ENCODE data around the gene EGFL8.

The EGFL8 gene

DNA sequence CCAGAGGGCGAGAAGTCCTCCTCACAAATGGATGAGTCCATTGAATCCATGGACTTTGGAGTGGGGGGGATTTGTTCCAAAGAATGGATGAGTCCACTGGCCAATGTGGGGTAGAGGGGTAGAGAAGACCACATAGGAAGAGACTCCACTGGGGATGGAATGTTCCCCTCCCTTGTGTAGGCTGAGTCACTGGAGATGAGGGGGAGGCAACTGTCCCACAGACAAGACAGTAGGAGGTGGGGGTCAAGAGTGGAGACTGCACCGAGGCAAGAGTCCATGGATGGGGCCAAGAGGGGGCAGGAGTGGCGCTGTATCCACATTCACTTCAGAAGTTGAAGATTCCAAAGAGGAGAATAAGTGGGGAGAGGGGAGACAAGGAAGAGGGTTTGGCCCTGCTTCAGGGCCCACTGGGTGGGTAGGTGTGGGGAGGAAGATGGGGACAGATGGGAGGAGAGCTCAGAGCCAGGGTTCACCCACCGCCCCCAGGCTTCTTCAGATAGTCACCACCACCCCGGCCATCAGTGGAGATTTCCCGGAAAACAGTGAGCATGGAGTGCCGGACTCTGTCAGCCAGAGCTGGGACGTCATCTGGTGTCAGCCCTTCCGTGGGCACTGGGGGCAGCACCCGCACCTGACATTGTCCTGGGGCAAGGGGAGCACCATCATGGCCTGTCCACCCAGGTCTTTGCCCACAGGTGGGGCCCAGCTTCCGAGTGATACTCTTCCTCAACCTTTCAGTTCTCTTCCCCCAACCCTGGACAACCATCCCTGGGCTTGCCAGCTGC, 4.6 kb downstream of the EGFL8 start:
- DNase-seq: no peak

DNA sequence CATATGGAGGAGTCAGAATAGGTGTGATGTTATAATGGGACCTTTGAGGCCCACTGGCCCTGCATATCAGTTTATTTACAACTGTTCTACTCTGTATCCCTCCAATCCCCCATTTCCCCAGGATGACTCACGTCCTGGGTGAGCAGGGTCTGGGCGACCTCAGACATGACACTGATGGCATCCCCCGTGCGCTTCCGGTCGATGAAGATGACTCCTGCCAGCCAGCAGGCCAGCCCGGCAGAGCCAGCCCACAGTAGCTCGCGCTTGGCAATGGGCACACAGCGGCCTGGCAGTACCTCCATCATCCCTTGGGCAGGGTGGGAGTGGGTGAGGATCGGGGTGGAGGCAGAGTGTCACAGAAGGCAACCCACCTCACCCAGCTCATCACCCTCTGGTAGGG, 5.9 kb downstream of the EGFL8 start:
- DNase-seq: no peak

GRCh38 chr6:32171234-32171633, 6.8 kb downstream of the EGFL8 start:
- no peak for DNase-seq

- DNase-seq: no peak
Observed at GRCh38 chr6:32173051-32173727, 8.8 kb downstream of the EGFL8 start.

DNA sequence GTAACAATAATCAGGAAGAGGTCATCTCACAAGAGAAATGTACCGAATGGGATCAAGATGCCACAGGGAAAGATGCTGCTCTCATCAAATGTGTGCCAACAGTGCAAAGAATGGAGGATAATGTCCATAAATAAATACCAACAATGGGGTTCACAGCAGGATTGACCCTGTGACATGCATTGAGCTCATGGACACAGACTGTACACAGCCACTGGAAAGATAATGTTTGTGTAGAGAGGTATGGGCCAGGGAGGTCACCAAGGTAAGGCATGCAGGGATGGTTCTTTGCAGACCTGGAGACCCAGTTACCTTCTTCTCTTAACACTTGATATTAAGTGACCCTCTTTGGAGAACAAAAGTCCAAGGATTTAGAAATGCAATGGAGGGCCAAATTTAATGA, 10.0 kb downstream of the EGFL8 start:
- DNase-seq: no peak

- no peak for DNase-seq
Observed at GRCh38 chr6:32175322-32175710, 10.9 kb downstream of the EGFL8 start.

DNA sequence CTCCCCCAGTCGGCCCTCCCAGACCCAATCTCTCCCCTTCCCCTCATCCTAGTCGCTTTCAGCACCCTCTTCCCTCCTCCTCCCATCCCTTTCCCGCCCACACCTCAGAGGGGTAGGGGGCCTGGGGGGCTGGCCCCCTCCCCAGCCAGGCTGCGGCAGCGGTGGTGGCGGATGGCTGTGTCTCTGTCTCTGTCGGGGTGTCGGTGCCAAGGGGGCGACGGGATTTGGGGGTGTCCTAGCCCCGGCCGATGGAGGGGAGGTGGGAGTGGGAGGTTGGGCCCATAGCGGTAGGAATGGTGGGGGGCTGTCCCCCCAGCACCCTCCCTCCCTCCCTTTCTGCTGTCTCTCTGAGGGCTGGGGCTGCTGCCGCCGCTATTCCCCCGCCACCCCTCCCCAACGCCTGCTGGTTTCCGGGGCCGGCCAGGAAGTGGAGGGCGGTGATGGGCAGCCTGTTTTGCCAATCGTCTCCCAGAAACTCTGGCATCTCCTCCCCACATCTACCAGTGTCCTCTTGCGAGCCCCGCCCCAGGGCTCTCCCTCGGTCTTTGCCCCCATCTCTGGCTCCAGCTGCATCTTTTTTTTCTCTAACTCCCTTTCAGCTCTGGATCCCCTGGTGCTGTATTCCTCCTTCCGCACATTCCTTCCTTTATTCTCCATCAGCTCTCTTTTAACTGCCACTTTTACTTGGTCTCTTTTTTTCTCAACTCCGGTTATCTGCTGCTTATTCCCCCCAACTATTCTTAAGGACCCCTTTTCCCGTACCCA, 11.5 kb downstream of the EGFL8 start, which contains the start of gene AGPAT1:
Gene AGPAT1, minus strand, starts transcription at position 374 of the 765 bp plus-strand sequence. CDS start 4,588 bp downstream, outside the sequence.
- peak; percentile 90 for DNase-seq

GRCh38 chr6:32176476-32177182, 12.2 kb downstream of the EGFL8 start:
- no peak for DNase-seq

DNA sequence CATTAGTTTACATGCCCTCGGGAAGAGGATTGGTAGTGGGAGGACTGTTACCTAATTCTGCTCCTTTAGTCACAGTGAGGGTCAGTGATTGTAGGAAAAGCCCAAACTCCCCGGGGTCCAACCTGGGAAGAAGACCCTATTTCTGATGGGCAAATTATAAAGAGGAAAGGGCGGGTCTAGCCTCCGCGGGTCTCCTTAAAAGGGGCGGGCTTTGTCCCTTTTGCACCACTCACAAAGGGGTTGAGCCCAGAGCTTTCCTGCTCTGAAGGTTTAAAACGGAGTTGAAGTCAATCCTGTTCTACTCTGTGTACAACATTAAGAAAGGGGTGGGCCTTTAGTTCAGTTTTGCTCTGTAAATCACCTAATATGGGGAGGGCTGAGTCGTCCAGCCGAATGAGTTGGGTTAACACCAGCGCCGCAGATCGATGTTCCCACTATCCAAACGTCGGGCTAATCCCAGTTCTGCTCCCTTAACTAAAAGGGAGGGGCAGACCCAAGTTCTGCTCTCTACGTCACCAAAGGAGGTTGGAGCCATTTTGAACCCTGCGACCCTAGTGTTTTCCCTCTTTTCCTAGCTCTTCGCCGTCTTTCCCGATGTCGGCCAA, 12.9 kb downstream of the EGFL8 start:
- DNase-seq: no peak

DNA sequence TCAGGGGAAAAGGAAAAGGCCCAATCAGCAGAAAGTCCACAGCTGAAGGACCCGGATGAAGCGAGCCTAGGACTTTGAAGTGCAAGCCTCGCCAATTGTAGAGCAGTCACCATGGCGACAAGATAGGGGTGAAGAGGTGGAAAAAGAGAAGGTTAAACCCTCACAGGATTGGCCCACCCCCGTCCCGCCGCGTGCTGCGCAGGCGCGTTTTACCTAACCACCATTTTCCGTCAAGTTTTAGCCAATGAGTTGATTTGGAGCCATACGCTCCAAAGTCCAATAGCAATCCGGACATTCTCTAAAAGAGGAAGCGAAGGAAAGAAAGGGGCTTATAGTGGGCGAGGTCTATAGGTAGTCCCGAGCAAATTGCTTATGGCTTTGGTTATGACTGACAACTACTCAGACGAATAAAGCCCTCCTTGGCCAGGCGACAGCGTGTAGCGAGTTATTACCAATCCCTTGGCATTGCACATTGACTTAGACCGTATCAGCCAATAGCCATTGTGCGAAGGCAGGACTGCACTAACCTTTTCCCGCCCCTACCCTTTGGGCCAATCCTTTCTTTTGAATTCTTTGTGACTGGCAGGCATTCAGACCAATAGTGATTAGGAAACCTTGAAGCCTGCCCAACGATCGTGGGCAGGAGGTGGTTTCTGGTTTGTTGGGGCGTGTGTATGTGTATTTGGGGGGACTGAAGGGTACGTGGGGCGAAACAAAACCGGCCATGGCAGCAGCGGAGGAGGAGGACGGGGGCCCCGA, 13.6 kb downstream of the EGFL8 start, which contains the start of gene RNF5:
Gene RNF5, plus strand, starts transcription at position 618 of the 759 bp plus-strand sequence. Its CDS starts 107 bp downstream, at position 725.
- peak; percentile 100 for DNase-seq

GRCh38 chr6:32178547-32179440, 14.4 kb downstream of the EGFL8 start:
- DNase-seq: no peak

DNA sequence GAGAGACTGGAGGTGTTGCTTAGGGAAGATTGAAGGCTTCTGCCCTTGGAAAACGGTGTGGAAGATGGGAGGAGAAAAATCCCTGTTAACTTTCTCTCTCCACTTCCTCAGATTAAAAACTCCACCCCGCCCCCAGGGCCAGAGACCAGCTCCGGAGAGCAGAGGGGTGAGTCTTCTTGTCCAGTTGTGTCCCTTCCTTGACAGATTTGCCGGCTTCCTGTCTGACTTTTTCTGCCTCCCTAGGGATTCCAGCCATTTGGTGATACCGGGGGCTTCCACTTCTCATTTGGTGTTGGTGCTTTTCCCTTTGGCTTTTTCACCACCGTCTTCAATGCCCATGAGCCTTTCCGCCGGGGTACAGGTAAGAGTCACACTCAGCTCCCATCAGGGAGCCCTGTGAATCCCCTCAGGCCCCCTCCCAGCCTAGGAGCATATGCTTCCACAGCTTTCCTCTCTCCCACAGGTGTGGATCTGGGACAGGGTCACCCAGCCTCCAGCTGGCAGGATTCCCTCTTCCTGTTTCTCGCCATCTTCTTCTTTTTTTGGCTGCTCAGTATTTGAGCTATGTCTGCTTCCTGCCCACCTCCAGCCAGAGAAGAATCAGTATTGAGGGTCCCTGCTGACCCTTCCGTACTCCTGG, 15.5 kb downstream of the EGFL8 start:
- no peak for DNase-seq

GRCh38 chr6:32181148-32181702, 16.8 kb downstream of the EGFL8 start:
- no peak for DNase-seq

DNA sequence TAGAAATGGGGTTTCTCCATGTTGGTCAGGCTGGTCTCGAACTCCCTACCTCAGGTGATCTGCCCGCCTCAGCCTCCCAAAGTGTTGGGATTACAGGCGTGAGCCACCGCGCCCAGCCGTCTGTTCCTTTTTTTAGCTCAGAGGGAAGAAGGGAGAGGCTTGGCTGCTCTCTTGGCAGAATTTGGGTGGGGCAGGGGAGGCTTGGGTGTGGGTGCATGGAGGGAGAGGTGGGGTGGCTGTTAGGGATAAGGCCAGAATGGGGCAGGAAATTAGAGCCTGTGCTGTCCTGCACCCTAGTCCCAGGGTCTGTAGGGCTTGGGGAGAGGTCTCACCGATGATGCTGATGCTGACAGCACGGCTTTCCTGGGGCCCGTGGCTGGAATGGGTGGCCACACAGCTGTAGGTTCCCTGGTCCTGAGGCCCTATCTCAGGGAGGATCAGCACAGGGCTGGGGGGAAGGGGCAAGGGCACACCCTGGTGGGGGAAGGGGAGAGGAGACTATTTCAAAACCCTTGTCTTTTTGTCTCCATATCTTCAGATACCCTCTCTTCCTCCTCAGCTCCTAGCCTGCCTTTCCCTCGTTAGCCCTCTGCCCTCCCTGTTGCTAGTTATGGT, 17.6 kb downstream of the EGFL8 start:
- no peak for DNase-seq

DNA sequence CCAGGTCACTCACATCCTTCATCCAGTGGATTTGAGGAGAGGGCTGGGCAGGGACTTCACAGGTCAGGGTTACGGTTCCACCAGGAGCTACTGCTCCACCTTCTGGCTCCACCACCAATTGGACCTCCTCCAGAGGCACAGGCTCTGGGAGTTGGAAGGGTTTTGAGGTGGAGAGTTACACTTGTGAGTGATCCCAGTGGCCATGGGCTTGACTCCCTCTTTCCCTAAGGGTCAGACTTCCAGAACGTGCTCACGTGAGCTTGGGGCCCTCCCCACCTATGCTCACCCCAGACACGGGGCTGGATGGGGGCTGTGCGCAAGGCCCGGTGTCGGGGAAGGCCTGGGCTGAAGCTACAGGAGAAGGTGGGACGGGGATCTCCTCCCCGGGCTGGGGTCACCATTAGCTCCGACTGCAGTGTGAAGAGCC, 18.2 kb downstream of the EGFL8 start:
- no peak for DNase-seq

GRCh38 chr6:32183030-32183429, 18.6 kb downstream of the EGFL8 start:
- no peak for DNase-seq

GRCh38 chr6:32183483-32184083, 19.2 kb downstream of the EGFL8 start:
- DNase-seq: no peak

DNA sequence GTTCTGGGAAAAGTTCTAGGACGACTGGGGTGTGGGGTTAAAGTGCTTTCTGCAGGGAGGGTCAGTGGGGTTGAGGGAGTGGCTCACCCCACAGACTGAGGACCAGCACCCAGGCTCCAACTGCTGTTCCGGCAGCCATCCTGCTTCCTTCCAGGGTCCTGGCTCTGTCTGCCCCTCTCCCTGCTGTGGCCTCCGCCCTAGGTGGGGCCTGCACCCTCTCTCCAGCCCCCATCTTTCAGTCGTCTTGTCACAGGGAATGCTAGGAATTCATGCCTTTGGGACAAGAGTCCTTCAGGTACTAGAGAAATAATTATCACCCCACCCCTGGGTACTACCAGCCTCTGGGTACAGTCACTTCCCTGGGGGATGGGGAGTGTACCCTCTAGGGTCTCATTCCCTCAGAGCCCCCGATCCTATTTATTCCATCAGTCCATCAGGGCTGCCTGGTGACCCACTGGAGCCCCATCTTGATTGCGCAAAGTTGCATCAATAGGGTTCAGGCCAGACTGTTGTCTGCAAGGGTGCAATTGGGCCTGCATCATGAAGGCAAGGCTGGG, 19.8 kb downstream of the EGFL8 start, which contains the start of gene AGER:
Gene AGER, minus strand, starts transcription at position 170 of the 557 bp plus-strand sequence. Its CDS starts 31 bp downstream, at position 139.
- DNase-seq: no peak

Data from DMS 273 treated with DMSO at 0.1 percent for 48 hours (cell line).